Muscle of leg (tissue), 11 donors: Measurements from ENCODE around the gene RASA3. TPM values are rescaled to one million over a fixed set of nuclear protein-coding genes. Genes with fewer than 3 reads are reported as not detected.
"Not testable (repeated sequence)": the region's sequence is repeated elsewhere in the genome, so short reads cannot be mapped to it uniquely, and the experiment has no call there.

Source experiments
- DNase-seq: peaks from one replicate; pipeline ENCODE4 v3.0.0; 2013
- H3K27ac ChIP-seq: one replicate; pipeline ENCODE4 v1.5.1; 2013; ENCODE audit warnings: mild to moderate bottlenecking, low read length, control low read depth
- H3K27me3 ChIP-seq: one replicate; pipeline ENCODE4 v1.6.1; 2013; ENCODE audit warnings: low read length; ENCODE audit not compliant: control insufficient read depth, insufficient read depth
- H3K36me3 ChIP-seq: one replicate; pipeline ENCODE4 v1.6.1; 2013; ENCODE audit warnings: low read length; ENCODE audit not compliant: control insufficient read depth, insufficient read depth
- H3K4me1 ChIP-seq: one replicate; pipeline ENCODE4 v1.6.1; 2013; ENCODE audit warnings: low read length; ENCODE audit not compliant: control insufficient read depth, insufficient read depth
- H3K4me3 ChIP-seq: one replicate; pipeline ENCODE4 v1.5.1; 2013; ENCODE audit warnings: low read length, control low read depth
- H3K9me3 ChIP-seq: replicated peaks from 2 replicates; pipeline ENCODE4 v1.6.1; 2013; ENCODE audit warnings: low read depth, low read length; ENCODE audit not compliant: control insufficient read depth
- WGBS: methylation state at CpG from one replicate; pipeline ENCODE4 v1.1.5; 2013; ENCODE audit warnings: missing lambda C conversion rate; ENCODE audit not compliant: insufficient coverage; 5-methylcytosine and 5-hydroxymethylcytosine counted together
- polyA plus RNA-seq, 8 donors: library from polyadenylated mRNA; unstranded; fragments of 120-200 nt; gene quantifications; one replicate each; pipeline versions ENCODE4 v1.2.1 to v1.2.3, GENCODE V29; 2013; ENCODE audit warnings: inconsistent platforms in 1 of 8, low replicate concordance in 1 of 8; ENCODE audit not compliant: insufficient read length in 8 of 8, insufficient read depth in 1 of 8
- total RNA-seq: library from RNA; stranded (reverse); fragments of 120-200 nt; gene quantifications from one replicate; pipeline ENCODE4 v1.2.4, GENCODE V29; 2013

Gene RASA3
- total and polyA plus RNA-seq, 9 donors, result 15.9 to 27.2 (median 21.6) TPM

DNA sequence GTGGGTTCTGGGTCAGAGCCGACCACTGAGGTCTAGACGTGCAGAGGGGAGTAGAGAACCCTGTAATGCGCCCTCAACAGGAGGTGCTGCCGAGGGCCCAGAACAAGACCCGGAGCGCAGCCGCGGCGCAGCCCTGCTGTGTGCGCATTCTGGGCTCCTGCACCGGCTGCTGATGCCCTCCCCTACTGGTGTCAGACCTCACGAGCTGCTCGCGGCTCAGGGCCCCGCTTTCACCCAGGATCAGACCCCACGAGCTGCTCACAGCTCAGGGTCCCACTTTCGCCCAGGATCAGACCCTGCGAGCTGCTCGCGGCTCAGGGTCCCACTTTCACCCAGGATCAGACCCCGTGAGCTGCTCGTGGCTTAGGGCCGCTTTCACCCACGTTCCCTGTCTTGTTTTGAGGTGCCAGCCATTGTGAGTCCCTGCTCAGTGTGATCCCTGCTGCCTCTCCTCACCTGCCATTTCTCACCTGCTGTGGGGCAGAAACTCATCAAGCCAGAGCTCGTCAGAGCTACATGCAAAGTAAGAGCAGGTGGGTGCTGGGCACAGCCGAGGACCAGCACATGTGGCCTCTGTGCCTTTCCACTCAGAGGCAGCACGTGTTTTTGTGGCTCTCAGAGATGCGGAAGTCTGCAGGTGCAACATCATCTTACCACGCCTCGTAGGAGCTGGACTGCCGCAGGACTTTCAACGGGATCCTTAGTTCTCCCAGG, 111.5 kb downstream of the RASA3 start:
- no peak overlapping the region for H3K4me3 ChIP-seq
- H3K36me3 ChIP-seq, result peaks cover 89% of the 10 kb centered on the region
- no peak overlapping the region for H3K27ac ChIP-seq
- no peaks in the 10 kb centered on the region for H3K27me3 ChIP-seq
- no peak for DNase-seq
- H3K9me3 ChIP-seq, result no peaks in the 10 kb centered on the region
- WGBS, result 86% methylated on average over 32 of the region's 32 CpGs
- H3K4me1 ChIP-seq, result peaks cover 11% of the 10 kb centered on the region

DNA sequence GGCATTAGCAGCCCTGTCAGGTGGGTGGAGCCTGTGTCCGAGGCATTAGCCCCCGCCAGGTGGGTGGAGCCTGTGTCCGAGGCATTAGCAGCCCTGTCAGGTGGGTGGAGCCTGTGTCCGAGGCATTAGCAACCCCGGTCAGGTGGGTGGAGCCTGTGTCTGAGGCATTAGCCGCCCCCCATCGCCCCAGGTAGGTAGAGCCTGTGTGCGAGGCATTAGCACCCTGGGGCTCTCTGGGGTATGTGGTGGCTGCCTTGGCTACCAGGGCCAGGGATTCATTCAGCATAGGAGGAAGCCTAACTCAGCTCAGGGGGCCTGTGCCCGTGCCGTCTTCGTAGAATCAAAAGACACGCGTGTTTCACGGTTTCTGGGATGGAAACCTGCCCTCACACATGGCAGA, 112.3 kb downstream of the RASA3 start:
- H3K4me1 ChIP-seq, H3K27ac ChIP-seq, DNase-seq, H3K9me3 ChIP-seq, H3K27me3 ChIP-seq, H3K4me3 ChIP-seq: not testable (repeated sequence)
- WGBS, result 91% methylated on average over 12 of the region's 14 CpGs
- peaks cover 94% of the 10 kb centered on the region for H3K36me3 ChIP-seq

DNA sequence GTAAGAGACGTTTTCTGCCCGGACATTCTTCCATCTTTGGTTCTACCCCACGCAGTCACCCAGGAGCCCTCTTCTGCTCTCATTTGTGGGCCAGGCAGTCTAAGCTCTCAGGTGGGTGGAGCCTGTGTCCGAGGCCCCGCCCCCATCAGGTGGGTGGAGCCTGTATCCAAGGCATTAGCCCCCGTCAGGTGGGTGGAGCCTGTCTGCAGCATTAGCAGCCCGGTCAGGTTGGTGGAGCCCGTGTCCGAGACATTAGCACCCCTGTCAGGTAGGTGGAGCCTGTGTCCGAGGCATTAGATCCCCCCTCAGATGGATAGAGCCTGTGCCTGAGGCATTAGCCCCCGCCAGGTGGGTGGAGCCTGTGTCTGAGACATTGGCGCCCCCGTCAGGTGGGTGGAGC, 113.1 kb downstream of the RASA3 start:
- no peak for DNase-seq
- 87% methylated on average over 10 of the region's 13 CpGs for WGBS
- Histone ChIP-seq H3K9me3 (no peaks in the 10 kb centered on the region), H3K4me3 (no peak overlapping the region), H3K4me1 (peaks cover 3% of the 10 kb centered on the region), H3K27ac (no peak overlapping the region), H3K27me3 (no peaks in the 10 kb centered on the region), H3K36me3 (peaks cover 94% of the 10 kb centered on the region)

DNA sequence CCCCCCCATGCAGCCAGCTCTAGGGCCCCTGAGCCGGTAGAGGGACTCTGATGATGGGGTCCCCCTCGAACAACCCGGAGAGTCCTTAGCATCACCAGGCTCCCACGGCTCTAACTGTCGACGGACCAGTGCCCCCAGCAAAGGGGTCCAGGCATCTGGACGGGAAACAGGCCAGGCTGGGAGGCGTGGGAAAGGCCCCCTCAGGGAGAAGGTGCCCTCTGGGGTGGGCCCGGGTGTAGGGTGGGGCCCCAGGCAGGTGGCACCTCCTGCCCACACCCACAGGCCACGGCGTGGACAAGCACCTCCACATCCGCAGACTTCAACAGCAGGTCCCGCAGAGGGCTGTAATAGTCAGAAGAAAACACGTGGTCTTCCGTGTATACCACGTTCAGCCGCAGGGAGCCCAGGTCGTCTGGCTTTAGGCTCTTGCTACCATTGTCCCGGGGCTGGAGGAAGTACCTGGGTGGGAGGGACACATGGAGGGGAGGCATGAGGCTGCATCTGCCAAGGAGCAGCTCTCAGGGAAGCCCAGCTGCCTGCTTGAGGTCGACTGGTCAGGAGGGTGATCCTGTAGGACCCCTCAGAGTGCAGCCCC, 113.9 kb downstream of the RASA3 start:
- H3K4me3 ChIP-seq, result no peak overlapping the region
- no peak for DNase-seq
- peaks cover 3% of the 10 kb centered on the region for H3K4me1 ChIP-seq
- no peaks in the 10 kb centered on the region for H3K27me3 ChIP-seq
- H3K27ac ChIP-seq, result no peak overlapping the region
- WGBS, result 90% methylated on average over 17 of the region's 20 CpGs
- peaks cover 91% of the 10 kb centered on the region for H3K36me3 ChIP-seq
- H3K9me3 ChIP-seq, result no peaks in the 10 kb centered on the region

DNA sequence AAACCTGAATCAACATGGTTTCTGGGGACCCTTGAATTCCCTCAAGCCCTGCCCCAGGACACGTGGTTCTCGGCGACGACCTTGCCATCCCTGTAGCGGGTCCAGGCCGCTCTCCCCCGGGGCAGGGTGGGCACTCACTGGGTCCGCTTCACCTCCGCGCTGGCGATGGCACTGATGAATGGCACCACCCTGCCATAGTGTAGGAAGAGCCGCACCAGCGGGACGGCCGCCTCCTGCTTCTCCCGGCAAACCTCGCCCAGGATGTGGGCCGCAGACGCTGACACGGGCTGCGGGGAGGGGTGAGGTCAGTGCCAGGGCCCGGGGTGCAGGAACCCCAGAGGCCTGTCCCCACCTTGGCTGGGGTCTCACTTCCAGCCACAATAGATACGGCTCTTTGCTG, 114.5 kb downstream of the RASA3 start:
- Histone ChIP-seq H3K27me3 (no peaks in the 10 kb centered on the region), H3K4me1 (peaks cover 3% of the 10 kb centered on the region), H3K36me3 (peaks cover 88% of the 10 kb centered on the region), H3K9me3 (no peaks in the 10 kb centered on the region), H3K4me3 (no peak overlapping the region), H3K27ac (no peak overlapping the region)
- DNase-seq, result no peak
- WGBS, result 93% methylated on average over 23 of the region's 23 CpGs

DNA sequence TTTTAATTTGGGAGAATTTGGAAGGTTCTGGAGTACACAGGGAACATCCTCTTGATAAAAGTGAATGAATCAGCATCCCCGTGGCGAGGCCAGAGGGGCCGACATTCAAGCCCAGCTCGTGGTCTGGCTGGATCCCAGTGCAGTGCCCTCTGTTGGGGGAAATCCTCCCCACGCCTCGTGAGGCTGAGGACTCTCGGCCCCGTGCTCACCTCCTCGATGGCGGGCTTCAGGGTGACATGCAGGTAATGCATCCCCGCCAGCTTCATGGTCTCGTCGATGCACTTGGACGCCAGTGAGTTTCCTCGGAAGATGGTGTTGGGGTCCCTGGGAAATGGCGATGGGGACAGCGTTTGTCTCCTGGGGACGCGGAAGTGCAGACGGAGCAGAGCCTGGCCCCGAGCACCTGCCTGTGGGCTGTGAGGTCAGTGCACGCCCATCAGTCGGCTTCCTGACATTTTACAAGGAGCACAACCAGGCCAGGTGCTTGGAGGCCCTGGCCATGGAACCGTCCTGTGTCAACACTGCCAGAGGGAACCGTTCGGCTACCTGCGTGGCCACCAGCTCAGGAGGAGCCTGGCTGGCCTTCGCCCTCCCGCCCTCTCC, 115.3 kb downstream of the RASA3 start:
- no peak for DNase-seq

DNA sequence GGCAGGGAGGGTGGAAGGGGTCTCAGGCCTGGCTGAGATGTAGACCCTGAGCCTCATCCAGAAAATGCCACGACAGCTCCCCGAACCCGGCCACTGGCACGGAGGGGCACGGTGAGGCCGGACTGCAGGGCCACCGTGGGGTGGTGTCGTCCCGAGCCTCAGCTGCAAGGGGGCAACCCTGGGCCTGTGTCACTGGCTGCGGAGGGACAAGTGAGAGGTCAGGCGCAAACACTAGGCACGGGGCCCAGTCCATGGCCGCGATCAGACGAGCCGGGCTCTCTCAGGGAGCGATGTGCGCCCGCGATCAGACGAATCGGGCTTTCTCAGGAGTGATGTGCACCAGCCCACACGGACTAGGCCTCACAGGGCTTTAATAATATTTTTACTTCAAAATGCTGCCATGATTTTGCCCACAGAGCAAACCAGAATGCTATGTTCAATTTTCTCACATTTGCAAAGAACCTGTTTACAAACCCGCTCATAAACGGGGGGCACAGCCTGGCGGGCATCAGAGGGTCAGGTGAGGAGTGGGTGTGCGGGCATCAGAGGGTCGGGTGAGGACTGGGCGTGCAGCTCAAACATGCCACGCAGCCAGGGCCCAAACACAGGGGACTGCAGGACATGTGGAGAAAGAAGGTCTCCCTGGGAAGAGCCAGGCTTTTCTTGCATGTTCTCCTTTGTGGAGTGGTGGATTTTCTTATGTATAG, 115.9 kb downstream of the RASA3 start:
- H3K9me3 ChIP-seq, result no peaks in the 10 kb centered on the region
- H3K27ac ChIP-seq, result no peak overlapping the region
- WGBS, result 90% methylated on average over 30 of the region's 30 CpGs
- H3K4me1 ChIP-seq, result peaks cover 3% of the 10 kb centered on the region
- no peaks in the 10 kb centered on the region for H3K27me3 ChIP-seq
- peaks cover 85% of the 10 kb centered on the region for H3K36me3 ChIP-seq
- H3K4me3 ChIP-seq, result no peak overlapping the region
- no peak for DNase-seq

More for the DNA sequence above, 115.3 kb downstream of the RASA3 start:
- WGBS, result 82% methylated on average over 29 of the region's 29 CpGs
- H3K27me3 ChIP-seq, result no peaks in the 10 kb centered on the region
- no peaks in the 10 kb centered on the region for H3K9me3 ChIP-seq
- H3K27ac ChIP-seq, result no peak overlapping the region
- peaks cover 3% of the 10 kb centered on the region for H3K4me1 ChIP-seq
- H3K4me3 ChIP-seq, result no peak overlapping the region
- peaks cover 86% of the 10 kb centered on the region for H3K36me3 ChIP-seq

DNA sequence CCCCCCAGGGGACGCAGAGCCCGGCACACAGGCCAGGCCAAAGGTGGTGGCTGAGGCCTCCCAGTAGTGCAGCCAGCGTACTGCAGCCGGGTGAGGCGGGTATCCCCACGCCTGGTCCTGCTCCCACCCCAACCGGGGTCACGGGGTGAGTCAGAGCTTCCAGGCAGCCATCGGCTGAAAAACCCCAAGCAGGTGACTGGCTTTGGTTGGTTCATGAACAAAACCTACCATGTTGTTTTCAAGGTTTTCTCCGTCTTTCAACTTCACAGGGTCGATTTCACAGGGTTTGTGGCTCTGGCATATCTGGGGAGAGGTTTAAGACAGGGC, 116.5 kb downstream of the RASA3 start:
- Histone ChIP-seq H3K27ac (no peak overlapping the region), H3K4me1 (peaks cover 3% of the 10 kb centered on the region), H3K27me3 (no peaks in the 10 kb centered on the region), H3K36me3 (peaks cover 85% of the 10 kb centered on the region), H3K9me3 (no peaks in the 10 kb centered on the region), H3K4me3 (no peak overlapping the region)
- no peak for DNase-seq
- WGBS, result 83% methylated on average over 10 of the region's 11 CpGs

DNA sequence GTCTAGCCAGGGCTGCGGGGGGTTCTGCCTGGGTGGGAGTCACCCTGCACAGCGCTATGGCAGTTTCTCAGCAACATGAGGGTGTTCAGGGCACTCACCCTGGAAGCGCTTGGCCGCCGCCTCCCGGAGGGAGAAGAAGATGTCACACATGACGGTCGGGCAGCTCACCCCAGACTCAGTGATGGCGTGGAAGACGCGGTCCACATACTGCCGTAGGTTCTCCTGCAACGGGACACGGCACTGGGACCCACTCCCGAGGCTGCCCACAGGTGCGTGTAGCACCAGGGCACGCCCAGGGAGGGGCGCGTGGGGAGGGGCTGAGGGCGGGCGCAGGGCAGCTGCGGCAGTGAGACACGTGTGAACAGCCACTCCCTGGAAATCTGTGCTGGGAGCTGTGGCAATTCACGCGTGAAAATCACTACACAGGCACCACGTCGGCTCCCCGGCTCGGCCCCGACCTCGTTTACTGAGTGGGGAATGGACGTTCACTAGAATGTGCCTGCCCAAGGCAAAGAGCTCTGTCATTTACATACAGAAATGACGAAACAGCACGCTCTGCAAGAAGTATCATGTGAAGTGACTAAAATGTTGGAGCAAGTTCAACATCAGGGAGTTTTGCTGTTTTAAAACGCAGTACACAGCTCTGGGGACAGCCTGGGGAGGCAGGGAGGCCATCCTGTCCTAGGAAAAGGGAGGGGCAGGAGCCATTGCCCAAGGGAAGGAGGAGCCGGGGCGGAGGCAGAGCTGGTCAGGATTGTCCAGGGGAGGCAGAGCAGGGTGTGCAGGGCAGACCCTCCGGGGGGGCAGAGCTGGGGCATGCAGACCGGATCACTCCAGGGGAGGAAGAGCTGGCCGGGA, 117.1 kb downstream of the RASA3 start:
- Histone ChIP-seq H3K27ac (no peak overlapping the region), H3K27me3 (no peaks in the 10 kb centered on the region), H3K4me3 (no peak overlapping the region), H3K9me3 (no peaks in the 10 kb centered on the region), H3K4me1 (peaks cover 3% of the 10 kb centered on the region), H3K36me3 (peaks cover 83% of the 10 kb centered on the region)
- peak; percentile 87 for DNase-seq
- 77% methylated on average over 40 of the region's 40 CpGs for WGBS
